H54 (cell line): ENCODE data around the gene PCNT.

ENCODE experiments used
- DNase-seq: peaks from one replicate; pipeline ENCODE4 v3.0.0; 2011; ENCODE audit warnings: low spot score, mixed read lengths; ENCODE audit not compliant: insufficient read length
- FAIRE-seq: peaks from 3 replicates; lab custom pipeline; 2011; peaks lifted over from hg19 to GRCh38; lab: Jason Lieb, UNC
- POLR2A ChIP-seq: IDR thresholded peaks from 2 replicates; pipeline ENCODE4 v1.6.1; 2011; ENCODE audit warnings: low read depth, mild to moderate bottlenecking, low read length

PCNT gene

GRCh38 chr21:46413365-46413696 lies 89.4 kb downstream of the PCNT start:
- DNase-seq, result no peak
- no peak for TF ChIP-seq POLR2A
- no peak for FAIRE-seq

DNA sequence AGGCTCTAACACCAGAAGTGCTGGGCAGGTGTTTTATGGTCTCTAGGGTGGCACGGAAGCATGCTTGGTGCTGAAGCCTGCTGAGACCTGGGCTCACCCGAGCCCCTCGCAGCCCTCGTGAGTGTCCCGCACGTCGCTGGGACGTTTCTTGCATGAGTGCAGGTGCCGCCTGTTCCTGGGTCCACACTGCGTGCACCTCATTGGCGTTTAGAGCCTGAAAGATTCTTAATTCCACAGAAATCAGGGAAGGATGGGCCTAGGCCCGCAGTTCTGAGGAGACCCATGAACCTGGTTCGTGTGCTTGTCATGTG lies 91.0 kb downstream of the PCNT start:
- DNase-seq (no peak), FAIRE-seq (no peak)
- no peak for TF ChIP-seq POLR2A

GRCh38 chr21:46416551-46416950 lies 92.6 kb downstream of the PCNT start:
- DNase-seq (no peak), FAIRE-seq (no peak)
- no peak for TF ChIP-seq POLR2A

GRCh38 chr21:46418265-46418946 lies 94.5 kb downstream of the PCNT start:
- TF ChIP-seq POLR2A, result no peak
- DNase-seq (no peak), FAIRE-seq (no peak)

GRCh38 chr21:46420241-46421190 lies 96.6 kb downstream of the PCNT start:
- FAIRE-seq (no peak), DNase-seq (no peak)
- TF ChIP-seq POLR2A, result no peak

- FAIRE-seq, result no peak
- no peak for DNase-seq
- no peak for TF ChIP-seq POLR2A
Measured at GRCh38 chr21:46421191-46421750, 97.3 kb downstream of the PCNT start.

DNA sequence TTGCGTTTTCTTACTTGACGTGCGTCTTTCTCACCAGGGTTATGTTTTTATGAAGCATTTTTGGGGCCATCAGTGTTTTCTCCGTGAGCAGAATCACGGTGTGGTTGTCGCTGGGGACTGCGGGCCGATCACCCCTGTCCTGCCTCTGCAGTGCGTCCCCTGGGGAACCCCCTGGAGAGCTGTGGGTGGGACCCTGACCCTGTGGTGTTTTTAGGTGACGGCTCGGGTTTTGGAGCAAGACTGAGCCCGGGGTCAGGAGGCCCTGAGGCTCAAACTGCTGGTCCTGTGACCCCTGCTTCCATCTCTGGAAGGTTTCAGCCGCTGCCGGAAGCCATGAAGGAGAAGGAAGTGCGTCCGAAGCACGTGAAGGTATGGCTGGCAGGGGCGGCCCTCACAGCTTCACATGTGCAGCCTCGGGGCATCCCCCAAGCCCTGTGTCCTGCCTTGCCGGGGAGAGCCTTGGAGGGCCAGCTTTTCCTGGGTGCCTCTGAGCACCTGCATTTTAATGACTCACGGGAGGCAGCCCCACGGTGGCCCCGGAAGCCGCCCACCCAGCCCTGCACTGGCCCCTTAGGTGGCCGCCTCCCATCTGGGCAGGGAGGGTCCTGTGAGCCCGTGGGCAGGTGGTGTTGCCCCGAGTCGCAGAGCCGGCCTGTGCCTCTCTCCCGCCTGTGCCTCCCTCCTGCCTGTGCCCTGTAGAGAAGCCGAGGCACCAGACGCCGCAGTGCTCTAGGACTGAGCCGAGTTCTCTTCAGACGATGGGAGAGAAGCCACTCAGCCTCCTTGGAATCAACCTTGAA lies 98.0 kb downstream of the PCNT start:
- DNase-seq (no peak), FAIRE-seq (no peak)
- no peak for TF ChIP-seq POLR2A

GRCh38 chr21:46422636-46423241 lies 98.8 kb downstream of the PCNT start:
- FAIRE-seq (no peak), DNase-seq (no peak)
- TF ChIP-seq POLR2A, result no peak

DNA sequence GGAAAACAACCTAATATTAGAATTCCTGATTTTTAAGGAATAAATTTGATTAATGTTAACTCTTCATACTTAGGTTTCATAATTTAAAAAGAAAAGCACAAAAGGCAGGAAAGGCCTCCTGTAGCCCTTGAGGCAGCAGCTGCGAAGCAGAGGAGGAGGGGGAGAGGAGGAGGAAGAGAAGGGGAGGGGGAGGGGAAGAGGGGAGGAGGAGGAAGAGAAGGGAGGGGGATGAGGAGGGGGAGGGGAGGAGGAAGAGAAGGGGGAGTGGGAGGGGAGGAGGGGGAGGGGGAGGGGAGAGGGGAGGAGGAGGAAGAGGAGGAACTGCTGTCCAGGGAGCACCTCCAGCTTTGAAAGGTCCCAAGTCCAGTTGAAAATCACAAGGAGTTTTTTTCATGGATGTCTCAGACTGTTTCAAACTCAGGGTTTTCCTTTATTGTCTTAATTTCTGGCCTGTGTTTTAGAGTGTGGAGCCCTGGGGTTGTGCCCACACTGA lies 99.6 kb downstream of the PCNT start:
- FAIRE-seq, result no peak
- no peak for DNase-seq
- no peak for TF ChIP-seq POLR2A

- no peak for TF ChIP-seq POLR2A
- no peak for DNase-seq
- no peak for FAIRE-seq
Measured at GRCh38 chr21:46424039-46424591, 100.2 kb downstream of the PCNT start.

DNA sequence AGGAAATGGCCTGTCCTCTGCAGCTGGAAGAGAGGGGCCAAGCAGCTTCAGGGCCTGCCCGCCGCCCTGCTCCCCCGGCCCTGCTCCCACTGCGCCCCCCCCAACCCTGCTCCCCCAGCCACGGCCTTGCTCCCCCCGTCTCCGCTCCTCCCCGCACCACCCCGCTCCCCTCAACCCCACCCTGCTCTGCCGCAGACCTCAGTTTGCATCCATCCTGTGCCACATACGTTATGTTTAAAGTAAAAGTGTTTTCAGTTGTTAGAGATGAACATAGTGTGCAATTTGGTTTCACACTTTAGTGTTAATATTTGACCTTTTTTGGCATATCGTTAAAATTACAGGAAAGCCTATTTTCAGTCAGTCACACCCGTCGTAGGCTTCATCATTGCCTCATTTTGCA lies 100.7 kb downstream of the PCNT start:
- DNase-seq (no peak), FAIRE-seq (no peak)
- TF ChIP-seq POLR2A, result no peak

- TF ChIP-seq POLR2A, result no peak
- DNase-seq (no peak), FAIRE-seq (no peak)
Measured at GRCh38 chr21:46425041-46425440, 101.1 kb downstream of the PCNT start.

DNA sequence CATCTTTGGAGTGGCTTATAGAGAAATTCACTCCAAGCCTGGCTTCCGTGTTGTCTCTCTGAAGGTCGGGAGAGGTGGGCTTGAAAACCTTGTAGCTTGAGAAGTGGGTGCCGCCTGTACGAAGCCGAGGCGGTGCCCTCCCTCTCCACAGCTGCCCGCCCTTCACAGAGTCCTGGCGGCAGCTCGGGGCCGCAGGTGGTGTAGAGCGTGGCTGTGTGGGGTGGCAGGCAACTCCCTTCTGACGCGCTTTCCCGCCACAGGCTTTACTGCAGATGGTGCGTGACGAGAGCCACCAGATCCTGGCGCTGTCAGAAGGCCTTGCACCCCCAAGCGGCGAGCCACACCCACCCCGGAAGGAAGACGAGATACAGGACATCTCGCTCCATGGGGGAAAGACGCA lies 101.6 kb downstream of the PCNT start:
- DNase-seq, result no peak
- no peak for TF ChIP-seq POLR2A

More for the DNA sequence above, 101.6 kb downstream of the PCNT start:
- FAIRE-seq, result no peak
